K562 (cell line): ENCODE results near the gene PDHB. TPM values are rescaled to one million over a fixed set of nuclear protein-coding genes. Genes with fewer than 3 reads are reported as not detected.

Source experiments
- ATAC-seq: fragments of 200-7000 bp; cut with Tn5 transposase; 3 replicates; pipeline ENCODE4 v1.9.1; 2020; ENCODE audit warnings: moderate library complexity
- BruUV-seq: library from RNA; stranded (reverse); fragments of 400-500 nt; replicated peaks from 2 replicates; lab custom pipeline; 2021; lab: Mats Ljungman, UMichigan
- CTCF ChIA-PET: fragments of 300-600 bp; formaldehyde crosslinking; extraction: SDS; loops from one replicate; lab custom pipeline; 2021; ENCODE audit warnings: low intra/inter-chr PET ratio; lab: Yijun Ruan, JAX
- POLR2A ChIA-PET: fragments of 300-600, 350-650 bp; sonication (Branson Sonifier 250); formaldehyde crosslinking; extraction: SDS; loops from one replicate; lab custom pipeline; 2021; ENCODE audit warnings: antibody characterized with exemption, inconsistent platforms; lab: Yijun Ruan, JAX
- DNase-seq, 4 experiments: peaks; one replicate each; pipeline versions ENCODE4 v3.0.0 to v3.0.0-alpha.2; 2011 to 2018; ENCODE audit warnings: low spot score in 3 of 4, mixed read lengths in 3 of 4; ENCODE audit errors: extremely low read depth in 1 of 4
- FAIRE-seq: peaks from 2 replicates; lab custom pipeline; 2011; peaks lifted over from hg19 to GRCh38; lab: Jason Lieb, UNC
- H2AFZ ChIP-seq: 2 replicates; pipeline ENCODE4 v1.6.0; 2011; ENCODE audit warnings: low read depth, low read length, control low read depth, inconsistent platforms
- H3K27ac ChIP-seq: fragments of 200-600 bp; 3 replicates; pipeline ENCODE4 v1.8.0; 2011; ENCODE audit warnings: low read depth, mild to moderate bottlenecking, control low read depth, inconsistent platforms, low read length, moderate library complexity, mixed read lengths; ENCODE audit errors: extremely low read depth
- H3K27me3 ChIP-seq, 2 experiments: fragments of 300-600 bp in 1 of 2; 2 replicates in 1 of 2; 3 replicates in 1 of 2; pipeline versions ENCODE4 v1.6.0 to v1.8.0; 2011; ENCODE audit warnings: inconsistent platforms in 2 of 2, low read length in 2 of 2, mild to moderate bottlenecking in 1 of 2, mixed read lengths in 1 of 2, moderate library complexity in 1 of 2; ENCODE audit not compliant: control insufficient read depth in 2 of 2, insufficient read depth in 2 of 2
- H3K36me3 ChIP-seq: fragments of 300-600 bp; 3 replicates; pipeline ENCODE4 v1.8.0; 2011; ENCODE audit warnings: mild to moderate bottlenecking, low read length, inconsistent platforms; ENCODE audit not compliant: control insufficient read depth, insufficient read depth
- H3K4me1 ChIP-seq, 2 experiments: fragments of 200-600 bp in 1 of 2; replicated peaks in 1 of 2; 2 replicates in 1 of 2; 3 replicates in 1 of 2; pipeline versions ENCODE4 v1.5.1 to v1.8.0; 2011; ENCODE audit warnings: inconsistent platforms in 2 of 2, low read length in 2 of 2, mild to moderate bottlenecking in 1 of 2, mixed read lengths in 1 of 2, moderate library complexity in 1 of 2; ENCODE audit not compliant: control insufficient read depth in 2 of 2, insufficient read depth in 2 of 2
- H3K4me2 ChIP-seq: 2 replicates; pipeline ENCODE4 v1.6.1; 2011; ENCODE audit warnings: low read length, control low read depth, inconsistent platforms, mixed read lengths; ENCODE audit not compliant: insufficient read depth
- H3K4me3 ChIP-seq: fragments of 200-600 bp; sonication (generic), shearing (Covaris generic); 2 replicates; pipeline ENCODE4 v1.5.1; 2016; ENCODE audit warnings: control low read depth, inconsistent platforms
- H3K79me2 ChIP-seq: fragments of 200-600 bp; 3 replicates; pipeline ENCODE4 v1.8.0; 2011; ENCODE audit warnings: low read length, inconsistent platforms; ENCODE audit not compliant: control insufficient read depth, insufficient read depth
- H3K9ac ChIP-seq, 2 experiments: 2 replicates each; pipeline versions ENCODE4 v1.6.0 to v1.6.1; 2011; ENCODE audit warnings: low read depth in 2 of 2, low read length in 2 of 2, control low read depth in 1 of 2, inconsistent platforms in 1 of 2, mild to moderate bottlenecking in 1 of 2, mixed read lengths in 1 of 2; ENCODE audit not compliant: insufficient read depth in 1 of 2
- H3K9me1 ChIP-seq: one replicate; pipeline ENCODE4 v1.6.0; 2011; ENCODE audit warnings: inconsistent platforms, mild to moderate bottlenecking, low read length, moderate library complexity; ENCODE audit not compliant: control insufficient read depth, insufficient read depth
- H3K9me3 ChIP-seq: replicated peaks from 2 replicates; pipeline ENCODE4 v1.5.1; 2011; ENCODE audit warnings: low read depth, low read length, inconsistent platforms; ENCODE audit not compliant: control insufficient read depth, insufficient read depth
- H4K20me1 ChIP-seq: replicated peaks from 2 replicates; pipeline ENCODE4 v1.6.1; 2011; ENCODE audit warnings: low read length, inconsistent platforms, mixed read lengths; ENCODE audit not compliant: control insufficient read depth, insufficient read depth
- ARID3A ChIP-seq: IDR thresholded peaks from 2 replicates; pipeline ENCODE4 v1.6.1; 2012; ENCODE audit warnings: low read depth, low read length, improper control_type of control experiment, borderline replicate concordance
- NFIC ChIP-seq: fragments of 450-650 bp; IDR thresholded peaks from 2 replicates; pipeline ENCODE4 v1.6.1; 2017; ENCODE audit warnings: mild to moderate bottlenecking, inconsistent platforms
- POLR2H ChIP-seq: IDR thresholded peaks from 2 replicates; pipeline ENCODE4 v1.6.1; 2016; ENCODE audit warnings: missing genetic modification characterization, low read depth, mild to moderate bottlenecking, control low read depth, missing compliant biosample characterization, moderate library complexity
- RAD21 ChIP-seq, 2 experiments: fragments of 250-450 bp in 1 of 2; fragments of 450-650 bp in 1 of 2; sonication (Bioruptor Pico) in 1 of 2; formaldehyde crosslinking in 1 of 2; IDR thresholded peaks in 1 of 2; conservative IDR thresholded peaks in 1 of 2; 2 replicates each; pipeline versions ENCODE4 v1.4.0 to v1.8.0; 2020 to 2022; ENCODE audit warnings: mild to moderate bottlenecking in 2 of 2, moderate library complexity in 1 of 2
- SLC30A9 ChIP-seq: fragments of 250-450 bp; sonication (Bioruptor Pico); IDR thresholded peaks from 2 replicates; pipeline ENCODE4 v1.8.0; 2022; ENCODE audit warnings: mild to moderate bottlenecking, moderate library complexity
- SMC3 ChIP-seq: conservative IDR thresholded peaks from 2 replicates; pipeline ENCODE4 v1.6.1; 2011; ENCODE audit warnings: low read depth, low read length, improper control_type of control experiment; ENCODE audit not compliant: insufficient read depth
- ZBTB7A ChIP-seq: IDR thresholded peaks from 2 replicates; pipeline ENCODE4 v1.6.1; 2011; ENCODE audit warnings: low read depth, mild to moderate bottlenecking, low read length, moderate library complexity, borderline replicate concordance; ENCODE audit not compliant: control insufficient read depth
- ZC3H8 ChIP-seq: fragments of 450-650 bp; IDR thresholded peaks from 2 replicates; pipeline ENCODE4 v1.6.1; 2017
- ZNF444 ChIP-seq: fragments of 250-450 bp; sonication (Bioruptor Pico); IDR thresholded peaks from 2 replicates; pipeline ENCODE4 v1.4.0; 2020; ENCODE audit warnings: mild to moderate bottlenecking, moderate library complexity
- in situ Hi-C: fragments of 300-500 bp; cut with MboI; formaldehyde crosslinking; loops from 4 replicates; pipeline ENCODE4 v1.15.0; 2018; ENCODE audit warnings: inconsistent platforms, mixed read lengths
- intact Hi-C: fragments of 100-400 bp; cut with micrococcal nuclease; formaldehyde crosslinking; loops from 2 replicates; pipeline ENCODE4 v1.14.2; 2022
- polyA plus RNA-seq, 8 experiments: library from polyadenylated mRNA; depleted of rRNA in 4 of 8; stranded (reverse) in 5 of 8; unstranded in 3 of 8; fragments of >200 nt; fragmentation: Nextera tagmentation in 2 of 8; fragmentation: Illumina TruSeq in 1 of 8; extraction: Ambion mirVana in 2 of 8; extraction: Trizol in 1 of 8; gene quantifications; 2 replicates each; pipeline versions ENCODE4 v1.2.1 to v1.2.3, GENCODE V29; 2011 to 2014; ENCODE audit warnings: inconsistent platforms in 1 of 8, missing spikeins in 1 of 8
- total RNA-seq, 7 experiments: library from RNA; depleted of rRNA in 6 of 7; stranded (reverse); fragments of >200 nt in 6 of 7; fragmentation: Illumina TruSeq in 2 of 7; extraction: Trizol in 2 of 7; gene quantifications; 2 replicates each; pipeline versions ENCODE4 v1.2.1 to v1.2.3, GENCODE V29; 2011 to 2021; ENCODE audit warnings: low replicate concordance in 1 of 7
- TF ChIP-seq, protein P1 (sequence below): sonication (generic); formaldehyde crosslinking; IDR thresholded peaks from 2 replicates; pipeline ENCODE4 v1.5.0; 2020; ENCODE audit warnings: missing genetic modification reagents
- TF ChIP-seq, protein P2 (sequence below): fragments of 450-650 bp; formaldehyde crosslinking; IDR thresholded peaks from 2 replicates; pipeline ENCODE4 v1.4.0; 2020; ENCODE audit warnings: mild to moderate bottlenecking, moderate library complexity
- TF ChIP-seq, protein P3 (sequence below), 3 experiments: IDR thresholded peaks in 2 of 3; conservative IDR thresholded peaks in 1 of 3; 2 replicates each; pipeline ENCODE4 v1.5.1; 2011 to 2012; ENCODE audit warnings: low read length in 3 of 3, mild to moderate bottlenecking in 3 of 3, control low read depth in 2 of 3, improper control_type of control experiment in 1 of 3, inconsistent platforms in 1 of 3, low read depth in 1 of 3, mixed read lengths in 1 of 3, moderate library complexity in 1 of 3; ENCODE audit not compliant: insufficient read depth in 2 of 3

Gene PDHB
- total and polyA plus RNA-seq, 9 of the 15 experiments (the other 6 are each of a cell fraction or from before 2014, with no cell fraction given) = 51.2 to 178 (median 85.2) TPM

DNA sequence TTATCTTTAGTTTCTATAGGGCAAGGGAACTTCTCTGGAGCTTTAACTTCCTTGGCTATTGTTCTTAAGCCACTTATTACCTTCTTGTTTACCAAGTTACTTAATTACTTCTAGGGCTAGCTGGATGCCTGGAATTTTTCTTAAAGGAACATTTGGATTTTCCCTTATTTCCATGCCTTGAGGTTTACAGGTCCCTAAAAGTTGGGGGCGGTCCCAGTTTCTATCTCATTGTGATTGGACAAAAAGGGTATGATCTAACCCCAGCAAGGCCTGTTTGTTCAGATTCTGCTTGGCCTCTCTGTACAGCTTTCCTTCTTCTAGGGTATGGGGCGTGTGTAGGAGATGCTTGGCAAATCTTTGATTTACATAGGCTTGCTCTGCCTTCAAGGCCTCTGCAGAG, 17.4 kb downstream of the PDHB start (continued):
- TF ChIP-seq, protein P1, sequence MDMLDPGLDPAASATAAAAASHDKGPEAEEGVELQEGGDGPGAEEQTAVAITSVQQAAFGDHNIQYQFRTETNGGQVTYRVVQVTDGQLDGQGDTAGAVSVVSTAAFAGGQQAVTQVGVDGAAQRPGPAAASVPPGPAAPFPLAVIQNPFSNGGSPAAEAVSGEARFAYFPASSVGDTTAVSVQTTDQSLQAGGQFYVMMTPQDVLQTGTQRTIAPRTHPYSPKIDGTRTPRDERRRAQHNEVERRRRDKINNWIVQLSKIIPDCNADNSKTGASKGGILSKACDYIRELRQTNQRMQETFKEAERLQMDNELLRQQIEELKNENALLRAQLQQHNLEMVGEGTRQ (CRISPR knock-in tag) = no peak

- Histone ChIP-seq H3K79me2 (no peaks in the 10 kb centered on the region), H4K20me1 (no peaks in the 10 kb centered on the region), H3K9me3 (no peaks in the 10 kb centered on the region), H3K9ac (no peak overlapping the region), H3K36me3 (peaks cover 10% of the 10 kb centered on the region), H3K4me3 (no peak overlapping the region), H3K4me1 (peaks cover 0 to 6% of the 10 kb centered on the region in 2 experiments; a peak in 2 of 5 replicates), H3K9me1 (no peaks in the 10 kb centered on the region), H2AFZ (no peak overlapping the region), H3K4me2 (no peak overlapping the region), H3K27ac (no peak overlapping the region), H3K27me3 (no peaks in the 10 kb centered on the region)
- BruUV-seq = no TSS peak
- POLR2A ChIA-PET = no interaction called here
- peak; percentile 67 for ATAC-seq
- intact Hi-C loops (loop anchor here (1.0 to 5.0 kb wide), 2 partner anchors 93 to 107 kb away; partner anchors contain the start of genes HTD2 and RPP14), in situ Hi-C loops (loop anchor here (5.0 to 10.0 kb wide), 2 partner anchors 87 to 230 kb away; no protein-coding TSS in a partner anchor)
- CTCF ChIA-PET = interaction anchor here (0.8 to 1.4 kb wide), 4 partner anchors 8 to 227 kb away, joined by 4 to 16 read pairs (median 6); no protein-coding TSS in a partner anchor
- DNase-seq = peak; percentile 30 to 47 (median 36)
- FAIRE-seq = peak; percentile 90
- no peak for TF ChIP-seq POLR2H (tag)
- TF ChIP-seq ZNF444 (CRISPR knock-in tag) = no peak
- peak; percentile 63 to 73 for TF ChIP-seq RAD21 (CRISPR knock-in tag; conservative IDR thresholded peaks at IDR 0.05 in 1 of 2, IDR thresholded peaks at IDR 0.05 in 1 of 2)
- TF ChIP-seq, protein P2, sequence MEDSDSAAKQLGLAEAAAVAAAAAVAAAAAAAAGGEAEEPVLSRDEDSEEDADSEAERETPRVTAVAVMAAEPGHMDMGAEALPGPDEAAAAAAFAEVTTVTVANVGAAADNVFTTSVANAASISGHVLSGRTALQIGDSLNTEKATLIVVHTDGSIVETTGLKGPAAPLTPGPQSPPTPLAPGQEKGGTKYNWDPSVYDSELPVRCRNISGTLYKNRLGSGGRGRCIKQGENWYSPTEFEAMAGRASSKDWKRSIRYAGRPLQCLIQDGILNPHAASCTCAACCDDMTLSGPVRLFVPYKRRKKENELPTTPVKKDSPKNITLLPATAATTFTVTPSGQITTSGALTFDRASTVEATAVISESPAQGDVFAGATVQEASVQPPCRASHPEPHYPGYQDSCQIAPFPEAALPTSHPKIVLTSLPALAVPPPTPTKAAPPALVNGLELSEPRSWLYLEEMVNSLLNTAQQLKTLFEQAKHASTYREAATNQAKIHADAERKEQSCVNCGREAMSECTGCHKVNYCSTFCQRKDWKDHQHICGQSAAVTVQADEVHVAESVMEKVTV (CRISPR knock-in tag) = peak; percentile 44; the same call in 1 of the 2 replicates
- TF ChIP-seq ZC3H8 = no peak
- TF ChIP-seq ARID3A = peak; percentile 75
- TF ChIP-seq ZBTB7A = no peak
- no peak for TF ChIP-seq NFIC
- TF ChIP-seq, protein P3, sequence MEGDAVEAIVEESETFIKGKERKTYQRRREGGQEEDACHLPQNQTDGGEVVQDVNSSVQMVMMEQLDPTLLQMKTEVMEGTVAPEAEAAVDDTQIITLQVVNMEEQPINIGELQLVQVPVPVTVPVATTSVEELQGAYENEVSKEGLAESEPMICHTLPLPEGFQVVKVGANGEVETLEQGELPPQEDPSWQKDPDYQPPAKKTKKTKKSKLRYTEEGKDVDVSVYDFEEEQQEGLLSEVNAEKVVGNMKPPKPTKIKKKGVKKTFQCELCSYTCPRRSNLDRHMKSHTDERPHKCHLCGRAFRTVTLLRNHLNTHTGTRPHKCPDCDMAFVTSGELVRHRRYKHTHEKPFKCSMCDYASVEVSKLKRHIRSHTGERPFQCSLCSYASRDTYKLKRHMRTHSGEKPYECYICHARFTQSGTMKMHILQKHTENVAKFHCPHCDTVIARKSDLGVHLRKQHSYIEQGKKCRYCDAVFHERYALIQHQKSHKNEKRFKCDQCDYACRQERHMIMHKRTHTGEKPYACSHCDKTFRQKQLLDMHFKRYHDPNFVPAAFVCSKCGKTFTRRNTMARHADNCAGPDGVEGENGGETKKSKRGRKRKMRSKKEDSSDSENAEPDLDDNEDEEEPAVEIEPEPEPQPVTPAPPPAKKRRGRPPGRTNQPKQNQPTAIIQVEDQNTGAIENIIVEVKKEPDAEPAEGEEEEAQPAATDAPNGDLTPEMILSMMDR (IDR thresholded peaks at IDR 0.05 in 2 of 3, conservative IDR thresholded peaks at IDR 0.05 in 1 of 3; ENCODE audit: insufficient read depth in 2 of 3, low read depth in 1 of 3, low read length in 3 of 3) = peak; percentile 56 to 71 (median 58); a peak in 5 of 6 replicates
- TF ChIP-seq SLC30A9 (CRISPR knock-in tag) = no peak
- peak; percentile 65 for TF ChIP-seq SMC3
Observed at GRCh38 chr3:58414538-58415197, 19.0 kb downstream of the PDHB start.
